H1 (cell line): ENCODE measurements around the gene NR2E1. TPM values are rescaled to one million over a fixed set of nuclear protein-coding genes. Genes with fewer than 3 reads are reported as not detected.

ENCODE experiments used
- CTCF ChIA-PET: fragments of 300-600 bp; sonication (Branson Sonifier 250); formaldehyde crosslinking; loops from one replicate; lab custom pipeline; 2021; ENCODE audit not compliant: partially characterized antibody; lab: Charles Lee
- POLR2A ChIA-PET: fragments of 300-600 bp; sonication (Branson Sonifier 250); formaldehyde crosslinking; loops from one replicate; lab custom pipeline; 2021; ENCODE audit warnings: inconsistent platforms; ENCODE audit not compliant: partially characterized antibody; lab: Charles Lee
- DNase-seq, 2 experiments: peaks; one replicate each; pipeline versions ENCODE4 v3.0.0 to v3.0.0-alpha.2; 2010 to 2022; ENCODE audit warnings: low spot score in 2 of 2, low read depth in 1 of 2, mixed read lengths in 1 of 2
- FAIRE-seq: peaks from 2 replicates; lab custom pipeline; 2011; peaks lifted over from hg19 to GRCh38; lab: Jason Lieb, UNC
- H2AFZ ChIP-seq: 2 replicates; pipeline ENCODE4 v1.8.1; 2012; ENCODE audit warnings: low read length, inconsistent platforms
- H2AK5ac ChIP-seq: 2 replicates; pipeline ENCODE4 v1.6.1; 2013; ENCODE audit warnings: low read depth, low read length
- H2BK120ac ChIP-seq: replicated peaks from 2 replicates; pipeline ENCODE3; 2013; ENCODE audit warnings: low read depth, low read length, inconsistent platforms
- H2BK12ac ChIP-seq: 2 replicates; pipeline ENCODE4 v1.6.1; 2013; ENCODE audit warnings: low read depth, low read length
- H2BK15ac ChIP-seq: 2 replicates; pipeline ENCODE4 v1.6.1; 2013; ENCODE audit warnings: low read length
- H2BK20ac ChIP-seq: 2 replicates; pipeline ENCODE4 v1.6.1; 2013; ENCODE audit warnings: low read length
- H2BK5ac ChIP-seq: 2 replicates; pipeline ENCODE4 v1.6.1; 2013; ENCODE audit warnings: low read depth, low read length
- H3K14ac ChIP-seq: 2 replicates; pipeline ENCODE4 v1.6.1; 2013; ENCODE audit warnings: inconsistent platforms; ENCODE audit not compliant: insufficient read length
- H3K18ac ChIP-seq: 2 replicates; pipeline ENCODE4 v1.6.1; 2013; ENCODE audit warnings: low read length; ENCODE audit errors: extremely low read depth
- H3K23ac ChIP-seq: 2 replicates; pipeline ENCODE4 v1.6.1; 2013; ENCODE audit warnings: inconsistent platforms; ENCODE audit not compliant: insufficient read length
- H3K23me2 ChIP-seq: 2 replicates; pipeline ENCODE4 v1.6.1; 2013; ENCODE audit warnings: low read depth, low read length
- H3K27ac ChIP-seq: 2 replicates; pipeline ENCODE4 v1.6.1; 2011; ENCODE audit warnings: low read depth, low read length, inconsistent platforms
- H3K27me3 ChIP-seq, 4 experiments: replicated peaks in 1 of 4; 1 replicate in 1 of 4; 2 replicates in 3 of 4; pipeline versions ENCODE4 v1.6.1 to v1.8.1; 2011 to 2013; ENCODE audit warnings: low read length in 3 of 4, mild to moderate bottlenecking in 3 of 4, inconsistent platforms in 2 of 4, mixed read lengths in 2 of 4, moderate library complexity in 1 of 4; ENCODE audit not compliant: control insufficient read depth in 3 of 4, insufficient read depth in 3 of 4; ENCODE audit errors: extremely low read depth in 1 of 4
- H3K36me3 ChIP-seq, 4 experiments: 2 replicates each; pipeline versions ENCODE4 v1.6.1 to v1.8.1; 2011 to 2013; ENCODE audit warnings: mild to moderate bottlenecking in 4 of 4, low read length in 3 of 4, moderate library complexity in 2 of 4, control low read depth in 1 of 4, inconsistent platforms in 1 of 4; ENCODE audit not compliant: insufficient read depth in 4 of 4, control insufficient read depth in 2 of 4
- H3K4ac ChIP-seq: replicated peaks from 2 replicates; pipeline ENCODE3; 2013; ENCODE audit warnings: low read length, low read depth, mixed read lengths, inconsistent platforms; ENCODE audit not compliant: insufficient read length
- H3K4me1 ChIP-seq, 4 experiments: replicated peaks in 1 of 4; 1 replicate in 1 of 4; 2 replicates in 3 of 4; pipeline versions ENCODE4 v1.6.1 to v1.8.1; 2011 to 2013; ENCODE audit warnings: low read length in 3 of 4, inconsistent platforms in 2 of 4, mixed read lengths in 1 of 4; ENCODE audit not compliant: insufficient read depth in 4 of 4, control insufficient read depth in 3 of 4
- H3K4me2 ChIP-seq, 2 experiments: 2 replicates each; pipeline versions ENCODE4 v1.6.1 to v1.8.1; 2011 to 2013; ENCODE audit warnings: low read depth in 2 of 2, low read length in 2 of 2, control low read depth in 1 of 2, inconsistent platforms in 1 of 2, mild to moderate bottlenecking in 1 of 2; ENCODE audit not compliant: insufficient read depth in 1 of 2
- H3K4me3 ChIP-seq, 4 experiments: fragments of 200-600, 300-600 bp in 1 of 4; sonication (generic), shearing (Covaris generic), sonication (Bioruptor Twin) in 1 of 4; 2 replicates each; pipeline versions ENCODE4 v1.5.1 to v1.8.1; 2011 to 2016; ENCODE audit warnings: low read length in 4 of 4, low read depth in 3 of 4, control low read depth in 2 of 4, inconsistent platforms in 2 of 4, mild to moderate bottlenecking in 2 of 4, mixed read lengths in 1 of 4, moderate library complexity in 1 of 4; ENCODE audit not compliant: insufficient read depth in 2 of 4; ENCODE audit errors: extremely low read depth in 1 of 4
- H3K56ac ChIP-seq: replicated peaks from 2 replicates; pipeline ENCODE3; 2013; ENCODE audit warnings: low read depth, mild to moderate bottlenecking, mixed read lengths, low read length, inconsistent platforms; ENCODE audit not compliant: insufficient read length
- H3K79me1 ChIP-seq: 2 replicates; pipeline ENCODE4 v1.6.1; 2013; ENCODE audit warnings: low read depth, low read length, control low read depth
- H3K79me2 ChIP-seq, 2 experiments: 2 replicates each; pipeline versions ENCODE4 v1.6.1 to v1.8.1; 2012 to 2013; ENCODE audit warnings: low read length in 2 of 2, mild to moderate bottlenecking in 2 of 2, inconsistent platforms in 1 of 2; ENCODE audit not compliant: insufficient read depth in 2 of 2, control insufficient read depth in 1 of 2
- H3K9ac ChIP-seq, 4 experiments: replicated peaks in 1 of 4; 1 replicate in 1 of 4; 2 replicates in 3 of 4; pipeline versions ENCODE4 v1.6.1 to v1.8.1; 2011 to 2013; ENCODE audit warnings: low read depth in 3 of 4, low read length in 3 of 4, control low read depth in 2 of 4, mild to moderate bottlenecking in 2 of 4, moderate library complexity in 2 of 4, inconsistent platforms in 1 of 4; ENCODE audit errors: extremely low read depth in 1 of 4
- H3K9me3 ChIP-seq, 2 experiments: 2 replicates each; pipeline versions ENCODE4 v1.6.1 to v1.8.1; 2012 to 2013; ENCODE audit warnings: mild to moderate bottlenecking in 2 of 2, moderate library complexity in 2 of 2, control low read depth in 1 of 2, inconsistent platforms in 1 of 2, low read depth in 1 of 2, low read length in 1 of 2, mixed read lengths in 1 of 2; ENCODE audit not compliant: insufficient read depth in 2 of 2
- H4K20me1 ChIP-seq, 2 experiments: replicated peaks in 1 of 2; 2 replicates each; pipeline versions ENCODE3 to v1.8.1; 2011 to 2013; ENCODE audit warnings: inconsistent platforms in 2 of 2, low read length in 2 of 2, mild to moderate bottlenecking in 1 of 2; ENCODE audit not compliant: insufficient read depth in 2 of 2, control insufficient read depth in 1 of 2
- H4K5ac ChIP-seq: 2 replicates; pipeline ENCODE4 v1.6.1; 2013; ENCODE audit warnings: low read length, low read depth, mixed read lengths, inconsistent platforms; ENCODE audit not compliant: insufficient read length
- H4K8ac ChIP-seq: 2 replicates; pipeline ENCODE4 v1.8.0; 2013; ENCODE audit warnings: mild to moderate bottlenecking, moderate library complexity, low read length, inconsistent platforms; ENCODE audit not compliant: insufficient read depth; ENCODE audit errors: extremely low read depth
- H4K91ac ChIP-seq: replicated peaks from 2 replicates; pipeline ENCODE3; 2013; ENCODE audit warnings: low read length, mixed read lengths, inconsistent platforms; ENCODE audit not compliant: insufficient read length
- ATF2 ChIP-seq: IDR thresholded peaks from 2 replicates; pipeline ENCODE4 v1.6.1; 2012; ENCODE audit warnings: low read length, inconsistent platforms
- CHD1 ChIP-seq: IDR thresholded peaks from 2 replicates; pipeline ENCODE4 v1.6.1; 2012; ENCODE audit warnings: low read depth, low read length, improper control_type of control experiment
- CREB1 ChIP-seq: IDR thresholded peaks from 2 replicates; pipeline ENCODE4 v1.6.1; 2012; ENCODE audit warnings: inconsistent platforms
- CTBP2 ChIP-seq: IDR thresholded peaks from 2 replicates; pipeline ENCODE4 v1.7.0; 2011; ENCODE audit warnings: borderline replicate concordance, mild to moderate bottlenecking, moderate library complexity, mixed read lengths, low read length; ENCODE audit not compliant: insufficient read depth, insufficient read length
- EZH2 ChIP-seq: fragments of 200-600 bp; sonication (generic); IDR thresholded peaks from 2 replicates; pipeline ENCODE4 v1.7.1; 2012; ENCODE audit warnings: low read depth, mild to moderate bottlenecking, moderate library complexity, low read length, inconsistent platforms; ENCODE audit not compliant: severe bottlenecking
- GTF2F1 ChIP-seq: IDR thresholded peaks from 2 replicates; pipeline ENCODE4 v1.6.1; 2012; ENCODE audit warnings: low read depth, low read length, improper control_type of control experiment, borderline replicate concordance
- KDM4A ChIP-seq: IDR thresholded peaks from one replicate; pipeline ENCODE4 v1.7.1; 2012; ENCODE audit warnings: low read depth, mild to moderate bottlenecking, moderate library complexity, low read length, inconsistent platforms; ENCODE audit not compliant: severe bottlenecking
- MAX ChIP-seq: IDR thresholded peaks from 2 replicates; pipeline ENCODE4 v1.6.1; 2012; ENCODE audit warnings: inconsistent platforms
- SIRT6 ChIP-seq: IDR thresholded peaks from one replicate; pipeline ENCODE4 v1.7.1; 2012; ENCODE audit warnings: low read length, inconsistent platforms
- SP1 ChIP-seq: IDR thresholded peaks from 2 replicates; pipeline ENCODE4 v1.6.1; 2011; ENCODE audit warnings: low read depth, low read length
- SP4 ChIP-seq: IDR thresholded peaks from 2 replicates; pipeline ENCODE4 v1.6.1; 2012; ENCODE audit warnings: low read length, inconsistent platforms
- TEAD4 ChIP-seq: IDR thresholded peaks from 2 replicates; pipeline ENCODE4 v1.6.1; 2012; ENCODE audit warnings: low read depth, low read length, inconsistent platforms, mixed read lengths
- YY1 ChIP-seq: IDR thresholded peaks from 2 replicates; pipeline ENCODE4 v1.6.1; 2011; ENCODE audit warnings: low read depth, mild to moderate bottlenecking, low read length
- WGBS, 2 experiments: shearing (Covaris generic) in 1 of 2; methylation state at CpG; one replicate each; pipeline versions ENCODE4 v1.1.6 to v1.1.7; 2013 to 2015; ENCODE audit warnings: low lambda C conversion rate in 2 of 2, mixed read lengths in 2 of 2, inconsistent platforms in 1 of 2, low coverage in 1 of 2, missing lambda C conversion rate in 1 of 2; ENCODE audit not compliant: insufficient replicate concordance in 2 of 2, insufficient coverage in 1 of 2, insufficient read length in 1 of 2; ENCODE audit errors: extremely low coverage in 1 of 2, missing lambda C conversion rate in 1 of 2; 5-methylcytosine and 5-hydroxymethylcytosine counted together
- polyA plus RNA-seq, 7 experiments: library from polyadenylated mRNA; depleted of rRNA in 3 of 7; stranded (reverse) in 5 of 7; unstranded in 2 of 7; fragments of >200 nt in 5 of 7; fragments of 200-250 nt in 2 of 7; gene quantifications; 1 replicate in 5 of 7; 2 replicates in 1 of 7; 4 replicates in 1 of 7; pipeline versions ENCODE4 v1.2.1 to v1.2.3, GENCODE V29; 2011 to 2013; ENCODE audit warnings: missing spikeins in 2 of 7, mixed read lengths in 2 of 7
- total RNA-seq: library from RNA; stranded (reverse); fragmentation: NEBNext Ultra II Directional; extraction: Animal tissue kit (Norgen Biotek cat#: 25700); gene quantifications from 2 replicates; pipeline ENCODE4 v1.2.1, GENCODE V29; 2021

Gene NR2E1
- total and polyA plus RNA-seq, 2 of the 8 experiments (the other 6 are each of a cell fraction or from before 2014, with no cell fraction given) = not detected

DNA sequence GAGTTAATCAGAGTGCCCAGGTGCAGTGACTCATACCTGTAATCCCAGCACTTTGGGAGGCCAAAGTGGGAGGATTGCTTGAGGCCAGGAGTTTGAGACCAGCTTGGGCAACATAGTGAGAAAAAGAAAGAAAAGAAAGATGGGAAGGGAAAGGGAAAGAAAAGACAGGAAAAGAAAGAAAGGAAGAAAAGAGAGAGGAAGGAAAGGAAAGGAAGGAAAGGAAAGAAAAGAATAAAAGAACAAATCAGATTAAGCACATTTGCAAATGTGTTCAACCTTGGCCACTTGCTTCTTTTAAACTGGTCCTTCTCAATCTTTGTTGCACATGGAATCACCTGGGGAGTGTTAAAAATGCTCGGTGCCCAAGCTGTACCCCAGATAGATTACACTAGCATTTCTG, 28.0 kb downstream of the NR2E1 start:
- no peak overlapping the region for H2BK120ac ChIP-seq
- CTCF ChIA-PET = interaction anchor here (2.2 kb wide), 1 partner anchor 18 kb away, joined by 8 read pairs; no protein-coding TSS in a partner anchor
- no peak for TF ChIP-seq KDM4A
- TF ChIP-seq CTBP2 = no peak
- no peak for TF ChIP-seq SIRT6
- TF ChIP-seq TEAD4 = no peak
- no peak for TF ChIP-seq GTF2F1
- TF ChIP-seq MAX = no peak
- TF ChIP-seq EZH2 = no peak
- no peak for TF ChIP-seq CHD1
- no peak for TF ChIP-seq SP4
- no peak for TF ChIP-seq SP1
- no peak for TF ChIP-seq YY1
- no peak for TF ChIP-seq ATF2
- no peak for TF ChIP-seq CREB1

More for the DNA sequence above, 28.0 kb downstream of the NR2E1 start:
- Histone ChIP-seq H4K91ac (no peak overlapping the region), H2BK5ac (no peak overlapping the region), H4K8ac (no peak overlapping the region), H3K56ac (no peak overlapping the region), H3K36me3 (no peaks in the 10 kb centered on the region), H3K9ac (no peak overlapping the region), H3K9me3 (no peaks in the 10 kb centered on the region), H3K18ac (no peak overlapping the region), H3K79me1 (no peaks in the 10 kb centered on the region), H2BK20ac (no peak overlapping the region), H3K23me2 (no peaks in the 10 kb centered on the region), H2BK12ac (no peak overlapping the region), H3K4me1 (no peaks in the 10 kb centered on the region), H4K5ac (no peak overlapping the region), H3K4me2 (no peak overlapping the region), H3K27ac (no peak overlapping the region), H3K23ac (no peak overlapping the region), H3K79me2 (no peaks in the 10 kb centered on the region), H3K27me3 (no peaks in the 10 kb centered on the region; a peak in 1 of 7 replicates), H2BK15ac (no peak overlapping the region), H4K20me1 (no peaks in the 10 kb centered on the region), H2AFZ (no peak overlapping the region), H3K14ac (no peak overlapping the region), H2AK5ac (no peak overlapping the region), H3K4me3 (no peak overlapping the region), H3K4ac (no peak overlapping the region)
- FAIRE-seq (no peak), DNase-seq (no peak)
- POLR2A ChIA-PET = no interaction called here
- 87% methylated on average over 1 of the region's 1 CpG; no CpG with 5 or more reads in 1 of the 2 experiments for WGBS, 2 experiments
